ENCODE measurements around the gene MAN1C1.

GRCh38 chr1:25690396-25690956, 73.9 kb downstream of the MAN1C1 start:
- TF ChIP-seq POLR2A (IDR thresholded peaks at IDR 0.05): no peak
- TF ChIP-seq, protein P1, sequence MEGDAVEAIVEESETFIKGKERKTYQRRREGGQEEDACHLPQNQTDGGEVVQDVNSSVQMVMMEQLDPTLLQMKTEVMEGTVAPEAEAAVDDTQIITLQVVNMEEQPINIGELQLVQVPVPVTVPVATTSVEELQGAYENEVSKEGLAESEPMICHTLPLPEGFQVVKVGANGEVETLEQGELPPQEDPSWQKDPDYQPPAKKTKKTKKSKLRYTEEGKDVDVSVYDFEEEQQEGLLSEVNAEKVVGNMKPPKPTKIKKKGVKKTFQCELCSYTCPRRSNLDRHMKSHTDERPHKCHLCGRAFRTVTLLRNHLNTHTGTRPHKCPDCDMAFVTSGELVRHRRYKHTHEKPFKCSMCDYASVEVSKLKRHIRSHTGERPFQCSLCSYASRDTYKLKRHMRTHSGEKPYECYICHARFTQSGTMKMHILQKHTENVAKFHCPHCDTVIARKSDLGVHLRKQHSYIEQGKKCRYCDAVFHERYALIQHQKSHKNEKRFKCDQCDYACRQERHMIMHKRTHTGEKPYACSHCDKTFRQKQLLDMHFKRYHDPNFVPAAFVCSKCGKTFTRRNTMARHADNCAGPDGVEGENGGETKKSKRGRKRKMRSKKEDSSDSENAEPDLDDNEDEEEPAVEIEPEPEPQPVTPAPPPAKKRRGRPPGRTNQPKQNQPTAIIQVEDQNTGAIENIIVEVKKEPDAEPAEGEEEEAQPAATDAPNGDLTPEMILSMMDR (IDR thresholded peaks at IDR 0.05): no peak

All from body of pancreas (tissue), 4 donors.